Measurements from ENCODE around the gene COL5A1.

- no peak for TF ChIP-seq CREB5 (CRISPR knock-in tag; IDR thresholded peaks at IDR 0.05; ENCODE audit: low read depth)
- no peak for TF ChIP-seq ARNTL (CRISPR knock-in tag; IDR thresholded peaks at IDR 0.05; ENCODE audit: borderline replicate concordance, low read depth)
- no peak for TF ChIP-seq OSR1 (CRISPR knock-in tag; IDR thresholded peaks at IDR 0.05)
- no peak for TF ChIP-seq TSHZ2 (CRISPR knock-in tag; IDR thresholded peaks at IDR 0.05)
- peak; percentile 96 for TF ChIP-seq ZFP30 (CRISPR knock-in tag; IDR thresholded peaks at IDR 0.05)
- no peak for TF ChIP-seq PPARA (CRISPR knock-in tag; IDR thresholded peaks at IDR 0.05; ENCODE audit: borderline replicate concordance)
- TF ChIP-seq ZFP3 (CRISPR knock-in tag; IDR thresholded peaks at IDR 0.05) = no peak
- no peak for TF ChIP-seq TCF4 (CRISPR knock-in tag; IDR thresholded peaks at IDR 0.05; ENCODE audit: borderline replicate concordance)
Measured at GRCh38 chr9:134612309-134612708, 29.3 kb upstream of the COL5A1 start.

Measured in SK-N-SH treated with all-trans-retinoic acid at 6 μM for 48 hours (cell line).